ENCODE results near the gene SKIL.
"Not testable (repeated sequence)": the region's sequence is repeated elsewhere in the genome, so short reads cannot be mapped to it uniquely, and the experiment has no call there.

SKIL gene, protein sequence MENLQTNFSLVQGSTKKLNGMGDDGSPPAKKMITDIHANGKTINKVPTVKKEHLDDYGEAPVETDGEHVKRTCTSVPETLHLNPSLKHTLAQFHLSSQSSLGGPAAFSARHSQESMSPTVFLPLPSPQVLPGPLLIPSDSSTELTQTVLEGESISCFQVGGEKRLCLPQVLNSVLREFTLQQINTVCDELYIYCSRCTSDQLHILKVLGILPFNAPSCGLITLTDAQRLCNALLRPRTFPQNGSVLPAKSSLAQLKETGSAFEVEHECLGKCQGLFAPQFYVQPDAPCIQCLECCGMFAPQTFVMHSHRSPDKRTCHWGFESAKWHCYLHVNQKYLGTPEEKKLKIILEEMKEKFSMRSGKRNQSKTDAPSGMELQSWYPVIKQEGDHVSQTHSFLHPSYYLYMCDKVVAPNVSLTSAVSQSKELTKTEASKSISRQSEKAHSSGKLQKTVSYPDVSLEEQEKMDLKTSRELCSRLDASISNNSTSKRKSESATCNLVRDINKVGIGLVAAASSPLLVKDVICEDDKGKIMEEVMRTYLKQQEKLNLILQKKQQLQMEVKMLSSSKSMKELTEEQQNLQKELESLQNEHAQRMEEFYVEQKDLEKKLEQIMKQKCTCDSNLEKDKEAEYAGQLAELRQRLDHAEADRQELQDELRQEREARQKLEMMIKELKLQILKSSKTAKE

DNA sequence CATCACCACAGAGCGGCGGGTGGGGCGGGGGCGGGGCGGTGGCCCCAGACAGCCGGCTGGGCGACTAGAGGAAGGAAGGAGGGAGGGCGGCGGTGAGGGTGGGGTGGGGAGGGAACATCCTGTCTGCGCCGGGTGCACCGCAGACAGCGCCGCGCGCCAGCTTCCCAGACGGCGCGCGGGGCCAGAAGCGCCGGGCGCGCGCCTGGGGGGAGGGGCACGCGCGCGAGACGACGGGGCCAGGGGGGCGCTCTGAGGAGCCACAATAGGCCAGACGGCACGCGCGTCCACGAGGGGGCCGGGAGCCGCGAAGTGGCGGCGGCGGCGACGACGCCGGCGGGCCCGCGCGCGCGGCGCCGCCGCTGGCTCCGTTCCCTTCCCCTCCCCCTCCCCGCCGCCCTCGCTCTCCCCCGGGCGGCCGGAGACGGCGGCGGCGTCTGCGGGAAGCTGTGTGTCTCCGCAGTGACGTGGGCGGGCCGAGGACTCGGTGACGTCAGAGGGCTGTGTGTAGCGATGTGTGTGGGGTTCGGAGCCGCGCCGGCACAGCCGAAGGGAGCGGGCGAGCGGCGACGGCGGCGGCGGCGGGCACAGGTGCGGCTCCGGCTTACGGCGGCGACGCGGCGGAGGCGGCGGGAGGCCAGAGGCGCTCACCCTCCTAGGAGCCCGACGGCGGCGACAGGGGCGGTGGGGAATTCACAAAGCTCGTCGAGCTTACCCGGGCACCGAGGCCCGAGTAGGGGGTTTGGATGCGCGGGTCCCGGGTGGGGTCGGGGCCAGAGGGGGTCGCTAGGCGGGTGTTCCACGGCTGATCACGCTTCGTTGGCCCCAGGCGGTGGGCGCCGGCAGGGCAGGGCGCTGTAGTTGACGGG, at the start of gene SKIL:
SKIL (plus strand) TSS at position 540 of the 866 bp plus-strand sequence. CDS start 2,617 bp downstream, outside the sequence.
- DNase-seq = peak; percentile 96

DNA sequence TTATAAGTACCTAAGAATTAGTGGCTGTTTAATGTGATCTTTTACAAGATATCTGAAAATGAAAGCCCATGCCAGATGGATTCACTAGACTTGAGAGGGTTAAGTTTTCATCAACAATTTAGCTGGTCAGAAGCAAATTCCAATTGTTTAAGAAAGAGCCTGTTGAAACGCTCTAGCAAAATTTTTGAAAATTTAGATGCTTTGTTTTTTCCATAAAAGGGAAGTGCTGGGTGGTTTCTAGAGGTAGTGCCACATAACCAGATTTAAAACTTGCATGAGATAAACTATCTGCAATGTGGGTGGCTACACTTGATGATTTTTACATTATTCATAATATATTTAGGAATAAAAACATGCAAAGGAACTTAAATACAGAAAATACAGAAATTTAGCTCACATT, 48.5 kb upstream of the SKIL start:
- no peak for DNase-seq

DNA sequence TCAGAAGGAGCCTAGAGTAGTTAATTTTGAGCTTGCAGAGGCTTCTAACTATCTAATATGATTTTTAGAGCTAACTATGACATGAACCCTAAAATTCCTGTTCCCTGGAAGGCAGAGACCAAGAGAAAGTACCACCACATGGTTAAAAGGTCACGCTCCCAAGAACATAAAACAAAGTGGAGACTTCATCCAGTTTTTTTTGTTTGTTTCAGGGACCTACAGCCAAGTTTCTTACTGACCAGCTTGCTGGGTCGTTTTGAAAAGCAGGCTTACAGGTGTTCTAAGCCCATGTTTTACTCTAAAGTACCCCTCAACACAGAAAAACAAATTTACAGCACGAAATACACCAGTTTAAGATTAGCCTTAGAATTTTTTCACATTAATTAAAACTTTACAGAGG, 39.6 kb upstream of the SKIL start:
- no peak for DNase-seq

DNA sequence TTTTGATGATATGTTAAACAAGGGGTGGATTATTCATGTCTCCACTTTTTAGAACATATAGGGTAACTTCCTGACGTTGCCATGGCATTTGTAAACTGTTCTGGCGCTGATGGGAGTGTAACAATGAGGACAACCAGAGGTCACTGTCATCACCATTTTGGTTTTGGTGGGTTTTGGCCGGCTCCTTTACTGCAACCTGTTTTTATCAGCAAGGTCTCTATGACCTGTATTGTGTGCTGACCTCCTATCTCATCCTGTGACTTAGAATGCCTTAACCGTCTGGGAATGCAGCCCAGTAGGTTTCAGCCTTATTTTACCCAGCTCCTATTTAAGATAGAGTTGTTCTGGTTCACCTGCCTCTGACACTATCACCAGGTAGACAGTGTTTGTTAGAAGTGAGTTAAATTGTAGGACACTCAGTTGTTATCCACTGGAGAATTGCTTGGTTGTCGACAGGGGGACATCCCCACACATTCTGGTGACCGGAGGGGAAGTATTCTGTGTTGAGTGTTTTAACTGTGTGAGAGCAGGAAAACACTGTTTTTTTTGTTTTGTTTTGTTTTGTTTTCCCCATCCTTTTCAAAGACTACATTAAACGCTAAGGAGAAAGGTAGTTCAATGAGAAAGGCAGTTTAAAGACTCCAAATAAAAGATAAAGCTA, 36.9 kb upstream of the SKIL start:
- DNase-seq = no peak

- DNase-seq = no peak
These were observed 36.0 kb upstream of the SKIL start for GRCh38 chr3:170321321-170322034.

GRCh38 chr3:170322566-170323269, 34.8 kb upstream of the SKIL start:
- DNase-seq = no peak

- DNase-seq = no peak
These were observed 34.2 kb upstream of the SKIL start for GRCh38 chr3:170323331-170323730.

GRCh38 chr3:170324962-170325361, 32.6 kb upstream of the SKIL start:
- no peak for DNase-seq

- DNase-seq = peak; percentile 32
These were observed 30.3 kb upstream of the SKIL start for GRCh38 chr3:170327040-170327808.

GRCh38 chr3:170327868-170328548, 29.5 kb upstream of the SKIL start:
- not testable (repeated sequence) for DNase-seq

DNA sequence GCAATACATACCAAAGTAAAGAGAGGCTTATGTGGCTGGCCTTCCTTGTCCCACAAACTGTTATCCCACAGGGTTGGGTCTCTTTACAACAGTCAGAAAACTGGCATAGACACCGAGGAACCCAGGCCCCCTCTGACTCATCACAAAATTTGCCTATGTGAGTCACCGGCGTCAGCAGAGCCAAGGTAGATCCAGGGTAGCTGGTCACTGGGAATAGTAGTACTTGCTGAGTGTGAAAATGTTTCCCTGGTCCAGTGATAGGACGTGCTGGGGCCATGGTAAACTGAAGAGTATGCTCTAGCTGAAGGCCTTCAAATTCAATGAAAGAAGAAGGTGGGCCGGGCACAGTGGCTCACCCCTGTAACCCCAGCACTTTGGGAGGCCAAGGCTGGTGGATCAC, 27.1 kb upstream of the SKIL start:
- DNase-seq = peak; percentile 6

DNA sequence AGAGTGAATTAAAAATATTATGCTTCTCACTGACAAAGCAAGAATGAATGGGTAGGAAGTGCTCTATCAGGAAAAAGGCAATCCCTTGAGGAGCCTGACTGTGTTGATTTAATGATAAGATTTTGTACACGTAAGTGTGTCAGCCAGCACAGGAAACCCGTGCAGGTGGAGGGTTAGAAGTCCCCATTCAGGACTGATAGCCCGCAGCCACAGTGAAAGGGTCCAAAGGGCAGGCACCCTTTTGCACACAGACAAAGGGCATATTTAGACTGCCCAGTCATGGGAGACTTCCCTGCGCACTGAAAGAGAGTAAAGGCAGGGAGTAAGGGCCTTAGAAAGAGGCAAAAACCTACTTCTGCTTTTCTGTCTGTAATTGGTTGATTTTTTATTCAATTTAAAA, 26.4 kb upstream of the SKIL start:
- DNase-seq = no peak

DNA sequence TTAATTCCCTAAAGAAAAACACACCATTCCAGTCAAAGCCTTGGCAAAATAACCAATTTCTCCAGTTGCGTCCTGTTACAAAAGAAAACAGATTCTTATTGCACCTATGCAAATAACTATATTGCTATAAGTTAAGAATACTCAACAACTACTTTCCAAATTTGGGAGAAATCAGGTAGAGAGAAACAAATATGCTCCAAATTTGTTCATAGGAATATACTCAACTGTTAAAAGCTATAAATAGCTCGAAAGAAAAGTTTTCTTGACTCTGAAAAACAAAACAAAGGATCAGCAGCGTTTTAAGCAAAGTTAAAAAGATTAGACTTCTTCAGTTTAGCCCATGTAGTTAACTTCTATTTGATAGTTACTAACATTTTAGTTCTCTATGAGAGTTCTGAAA, 20.1 kb upstream of the SKIL start:
- DNase-seq = no peak

DNA sequence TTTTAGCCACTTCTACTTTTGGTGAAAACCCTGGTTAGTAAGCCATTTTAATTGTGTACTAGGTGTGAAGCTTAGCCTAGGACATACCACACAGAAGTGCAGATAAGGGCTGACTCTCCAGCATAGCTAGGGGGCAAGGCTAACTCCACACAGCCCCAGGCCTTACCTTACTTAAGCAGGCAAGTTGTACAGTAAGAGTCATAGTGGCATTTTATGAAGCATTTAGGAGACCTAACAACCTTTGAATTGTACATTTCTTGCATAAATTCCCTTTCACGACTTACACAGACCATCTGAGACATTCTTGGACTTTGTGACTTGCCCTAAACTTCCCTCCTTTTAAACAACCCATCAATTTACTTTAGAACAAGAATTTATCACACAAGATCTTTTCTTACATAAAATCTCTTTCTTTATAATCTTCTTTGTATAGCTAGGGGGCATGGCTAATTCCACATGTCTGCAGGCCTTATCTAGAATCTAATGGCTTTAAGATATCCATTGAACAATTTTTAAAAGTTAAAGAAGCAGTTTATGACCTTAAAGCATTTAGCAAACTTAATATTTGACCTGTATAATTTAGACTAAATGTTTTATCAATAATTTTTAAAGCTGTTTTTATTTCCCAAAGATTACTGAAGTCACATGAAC, 18.7 kb upstream of the SKIL start:
- no peak for DNase-seq

GRCh38 chr3:170342273-170342672, 15.2 kb upstream of the SKIL start:
- DNase-seq = not testable (repeated sequence)

DNA sequence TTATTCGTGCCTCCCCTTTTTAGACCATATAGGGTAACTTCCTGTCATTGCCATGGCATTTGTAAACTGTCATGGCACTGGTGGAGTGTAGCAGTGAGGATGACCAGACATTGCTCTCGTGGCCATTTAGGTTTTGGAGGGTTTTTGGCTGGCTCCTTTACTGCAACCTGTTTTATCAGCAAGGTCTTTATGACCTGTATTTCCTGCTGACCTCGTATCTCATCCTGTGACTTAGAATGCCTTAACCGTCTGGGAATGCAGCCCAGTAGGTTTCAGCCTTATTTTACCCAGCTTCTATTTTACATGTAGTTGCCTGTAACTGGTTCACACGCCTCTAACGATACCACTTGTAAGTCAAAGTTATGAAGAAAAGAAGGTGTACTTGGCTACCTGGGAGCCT, 13.7 kb upstream of the SKIL start:
- DNase-seq = not testable (repeated sequence)

GRCh38 chr3:170344971-170345370, 12.5 kb upstream of the SKIL start:
- DNase-seq = no peak

DNA sequence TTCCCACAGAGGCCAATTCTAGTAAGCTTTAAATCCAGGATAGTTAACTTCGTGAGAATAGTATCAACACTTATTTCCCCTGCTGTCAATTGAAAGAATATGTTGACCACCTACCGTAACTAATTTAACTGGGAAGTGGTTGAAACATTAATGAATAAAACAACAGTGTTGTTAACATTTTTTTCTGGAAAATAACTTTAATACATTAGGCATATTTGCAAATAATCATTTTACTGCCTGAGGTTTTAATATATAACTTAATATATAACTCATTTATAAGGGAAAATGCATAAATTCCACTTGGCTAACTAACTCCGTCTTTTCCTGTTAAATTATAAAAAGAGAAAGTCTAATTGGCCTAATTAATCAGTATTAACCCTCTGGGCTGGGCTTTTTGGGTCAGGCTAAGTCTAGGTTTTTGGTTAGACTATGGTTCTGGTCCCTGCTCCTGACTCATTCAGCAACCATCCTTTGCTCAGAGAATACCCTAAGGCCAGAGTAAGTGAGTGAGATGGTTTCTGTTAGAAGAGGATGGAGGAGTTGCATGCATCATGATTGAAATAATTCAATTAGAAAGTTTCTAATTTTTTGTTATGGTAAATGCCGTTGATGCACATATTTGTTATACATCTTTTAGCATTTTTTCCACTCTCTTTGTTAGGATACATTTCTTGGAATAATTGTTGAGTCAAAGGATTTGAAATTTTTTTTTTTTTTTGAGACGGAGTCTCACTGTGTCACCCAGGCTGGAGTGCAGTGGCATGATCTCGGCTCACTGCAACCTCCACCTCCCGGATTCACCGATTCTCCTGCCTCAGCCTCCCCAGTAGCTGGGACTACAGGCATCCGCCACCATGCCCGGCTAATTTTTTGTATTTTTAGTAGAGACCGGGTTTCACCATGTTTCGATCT, 10.8 kb upstream of the SKIL start:
- DNase-seq = no peak
